ENCODE measurements around the gene RNF40.

RNF40 gene

GRCh38 chr16:30740364-30741251 lies 21.5 kb upstream of the RNF40 start:
- DNase-seq (ENCODE audit: low read depth, low spot score) = no peak

- no peak for DNase-seq (ENCODE audit: low read depth, low spot score)
Measured at GRCh38 chr16:30741461-30741914, 20.6 kb upstream of the RNF40 start.

GRCh38 chr16:30743716-30744115 lies 18.4 kb upstream of the RNF40 start:
- DNase-seq (ENCODE audit: low read depth, low spot score) = no peak

- DNase-seq (ENCODE audit: low read depth, low spot score) = no peak
Measured at GRCh38 chr16:30744183-30744582, 17.9 kb upstream of the RNF40 start.

GRCh38 chr16:30745082-30745481 lies 17.0 kb upstream of the RNF40 start:
- DNase-seq (ENCODE audit: low read depth, low spot score) = no peak

GRCh38 chr16:30746638-30747175 lies 15.4 kb upstream of the RNF40 start:
- no peak for DNase-seq (ENCODE audit: low read depth, low spot score)

- no peak for DNase-seq (ENCODE audit: low read depth, low spot score)
Measured at GRCh38 chr16:30747331-30747730, 14.8 kb upstream of the RNF40 start.

GRCh38 chr16:30747799-30748633 lies 14.1 kb upstream of the RNF40 start, which contains the start of gene PHKG2:
Gene PHKG2 (plus strand): TSS chr16:30748425. CDS start chr16:30748821, 396 bp downstream.
- DNase-seq (ENCODE audit: low read depth, low spot score) = peak; percentile 99

GRCh38 chr16:30748634-30749445 lies 13.3 kb upstream of the RNF40 start:
- DNase-seq (ENCODE audit: low read depth, low spot score) = no peak

- DNase-seq (ENCODE audit: low read depth, low spot score) = no peak
Measured at GRCh38 chr16:30750201-30750600, 11.9 kb upstream of the RNF40 start.

GRCh38 chr16:30750876-30751465 lies 11.2 kb upstream of the RNF40 start:
- no peak for DNase-seq (ENCODE audit: low read depth, low spot score)

- DNase-seq (ENCODE audit: low read depth, low spot score) = no peak
Measured at GRCh38 chr16:30753596-30753995, 8.5 kb upstream of the RNF40 start.

GRCh38 chr16:30755955-30756780 lies 6.0 kb upstream of the RNF40 start:
- no peak for DNase-seq (ENCODE audit: low read depth, low spot score)

- no peak for DNase-seq (ENCODE audit: low read depth, low spot score)
Measured at GRCh38 chr16:30756781-30757100, 5.4 kb upstream of the RNF40 start.

GRCh38 chr16:30757316-30757715 lies 4.8 kb upstream of the RNF40 start:
- DNase-seq (ENCODE audit: low read depth, low spot score) = no peak

- no peak for DNase-seq (ENCODE audit: low read depth, low spot score)
Measured at GRCh38 chr16:30758988-30759491, 3.1 kb upstream of the RNF40 start.

GRCh38 chr16:30760001-30760559 lies 2.0 kb upstream of the RNF40 start:
- DNase-seq (ENCODE audit: low read depth, low spot score) = no peak

- no peak for DNase-seq (ENCODE audit: low read depth, low spot score)
Measured at GRCh38 chr16:30760577-30761426, 1.3 kb upstream of the RNF40 start.

All from smooth muscle cell of the brain vasculature (primary cell).